Measurements from ENCODE around the gene RTF1. TPM values are rescaled to one million over a fixed set of nuclear protein-coding genes. Genes with fewer than 3 reads are reported as not detected.

The RTF1 gene
- polyA plus RNA-seq, 1 donor from 2014 or later: 39.2 TPM

GRCh38 chr15:41513506-41514227, 96.8 kb downstream of the RTF1 start, which contains the start of gene LTK:
Gene LTK, minus strand, starts transcription at chr15:41513827. Its CDS starts 118 bp downstream, at chr15:41513709.
- peaks cover 11 to 15% (median 13%) of the 10 kb centered on the region in 3 donors for H3K4me1 Mint-ChIP-seq
- no peaks in the 10 kb centered on the region for H3K36me3 Mint-ChIP-seq
- H3K27ac Mint-ChIP-seq: peak within 1 kb of the TSS in 2 of 3 donors; percentile 85 to 88
- peak within 1 kb of the TSS; percentile 83 to 96 (median 94) for H3K4me3 Mint-ChIP-seq
- H3K9me3 Mint-ChIP-seq: no peaks in the 10 kb centered on the region
- peaks cover 13% of the 10 kb centered on the region for H3K27me3 Mint-ChIP-seq

- H3K9me3 Mint-ChIP-seq: no peaks in the 10 kb centered on the region
- peaks cover 7% of the 10 kb centered on the region for H3K27me3 Mint-ChIP-seq
- peaks cover 7 to 10% (median 10%) of the 10 kb centered on the region in 3 donors for H3K4me1 Mint-ChIP-seq
- peaks cover 2% of the 10 kb centered on the region for H3K36me3 Mint-ChIP-seq
- no peak overlapping the region for H3K4me3 Mint-ChIP-seq
- H3K27ac Mint-ChIP-seq: peak overlapping the region in 1 of 3 donors; percentile 2
These were observed 101.1 kb downstream of the RTF1 start for GRCh38 chr15:41517895-41518449.

GRCh38 chr15:41520636-41521035, 103.7 kb downstream of the RTF1 start:
- peaks cover 2% of the 10 kb centered on the region for H3K36me3 Mint-ChIP-seq
- no peak overlapping the region for H3K27ac Mint-ChIP-seq
- H3K9me3 Mint-ChIP-seq: no peaks in the 10 kb centered on the region
- peaks cover 0 to 4% (median 3%) of the 10 kb centered on the region in 3 donors for H3K4me1 Mint-ChIP-seq
- H3K27me3 Mint-ChIP-seq: no peaks in the 10 kb centered on the region
- no peak overlapping the region for H3K4me3 Mint-ChIP-seq

GRCh38 chr15:41521614-41522013, 104.7 kb downstream of the RTF1 start:
- H3K36me3 Mint-ChIP-seq: peaks cover 4% of the 10 kb centered on the region
- peak overlapping the region in 1 of 3 donors; percentile 75 for H3K27ac Mint-ChIP-seq
- H3K4me3 Mint-ChIP-seq: no peak overlapping the region
- H3K9me3 Mint-ChIP-seq: no peaks in the 10 kb centered on the region
- no peaks in the 10 kb centered on the region for H3K27me3 Mint-ChIP-seq
- peaks cover 0 to 3% (median 0%) of the 10 kb centered on the region in 3 donors for H3K4me1 Mint-ChIP-seq

- no peak overlapping the region for H3K4me3 Mint-ChIP-seq
- H3K27me3 Mint-ChIP-seq: no peaks in the 10 kb centered on the region
- no peak overlapping the region for H3K27ac Mint-ChIP-seq
- peaks cover 6% of the 10 kb centered on the region for H3K36me3 Mint-ChIP-seq
- peaks cover 0 to under 1% (median 0%) of the 10 kb centered on the region in 3 donors for H3K4me1 Mint-ChIP-seq
- H3K9me3 Mint-ChIP-seq: no peaks in the 10 kb centered on the region
These were observed 106.2 kb downstream of the RTF1 start for GRCh38 chr15:41523097-41523496.

- Mint-ChIP-seq H3K4me1 (peaks cover 11 to 13% (median 13%) of the 10 kb centered on the region in 3 donors), H3K36me3 (peaks cover 16% of the 10 kb centered on the region), H3K4me3 (peak overlapping the region in 2 of 4 donors; percentile 79 to 80), H3K9me3 (no peaks in the 10 kb centered on the region), H3K27me3 (no peaks in the 10 kb centered on the region), H3K27ac (peak overlapping the region in 1 of 3 donors; percentile 89)
These were observed 113.6 kb downstream of the RTF1 start for GRCh38 chr15:41530363-41530956.

Other genes starting within 250 kb of the RTF1 start
- not detected for gene EXD1, start 186.3 kb upstream of the RTF1 start, polyA plus RNA-seq
- gene CHP1, start 185.8 kb upstream of the RTF1 start, polyA plus RNA-seq: 16.8 TPM
- 0.68 TPM for gene OIP5, start 84.5 kb upstream of the RTF1 start, polyA plus RNA-seq
- gene NUSAP1, start 84.2 kb upstream of the RTF1 start, polyA plus RNA-seq: 4.7 TPM
- gene NDUFAF1, start 14.6 kb upstream of the RTF1 start, polyA plus RNA-seq: 25.5 TPM
- gene ITPKA, start 76.8 kb downstream of the RTF1 start, polyA plus RNA-seq: not detected
- 2.0 TPM for gene LTK, start 96.7 kb downstream of the RTF1 start, polyA plus RNA-seq
- gene RPAP1, start 127.2 kb downstream of the RTF1 start, polyA plus RNA-seq: 15.3 TPM
- gene TYRO3, start 142.1 kb downstream of the RTF1 start, polyA plus RNA-seq: not detected
- gene MGA, start 243.3 kb downstream of the RTF1 start, polyA plus RNA-seq: 17.8 TPM